GM18873 (cell line): ENCODE results near the gene CDC5L.

Experiments used
- ATAC-seq: cut with Tn5 transposase; IDR thresholded peaks from one replicate; pipeline ENCODE4 v1.9.1; 2021; ENCODE audit warnings: mild to moderate bottlenecking, moderate library complexity, moderate number of reproducible peaks; ENCODE audit not compliant: unreplicated experiment, low FRiP score

The CDC5L gene

DNA sequence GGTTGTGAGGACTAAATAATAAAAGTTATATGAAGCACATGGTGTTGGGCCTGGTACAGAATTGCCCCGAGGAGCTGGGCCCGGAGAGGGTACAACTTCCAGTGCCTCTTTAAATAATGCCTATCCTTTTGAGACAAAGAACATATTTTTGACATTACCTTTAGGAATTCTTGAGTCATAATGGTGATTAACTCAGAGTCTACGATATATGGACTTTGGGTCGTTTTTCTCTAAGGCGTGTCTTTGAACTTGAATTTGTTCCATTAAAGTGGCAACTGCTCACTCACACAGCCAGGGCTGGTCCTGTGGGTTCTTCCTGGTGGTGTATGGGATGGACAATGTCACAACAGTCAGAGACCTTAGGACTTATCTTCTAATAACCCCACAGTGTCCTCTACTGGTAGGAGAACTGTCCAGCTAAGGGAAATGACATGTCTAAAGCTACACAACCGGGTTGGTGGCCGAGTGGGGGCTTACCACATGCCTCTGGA, 106.5 kb downstream of the CDC5L start:
- ATAC-seq = no peak

DNA sequence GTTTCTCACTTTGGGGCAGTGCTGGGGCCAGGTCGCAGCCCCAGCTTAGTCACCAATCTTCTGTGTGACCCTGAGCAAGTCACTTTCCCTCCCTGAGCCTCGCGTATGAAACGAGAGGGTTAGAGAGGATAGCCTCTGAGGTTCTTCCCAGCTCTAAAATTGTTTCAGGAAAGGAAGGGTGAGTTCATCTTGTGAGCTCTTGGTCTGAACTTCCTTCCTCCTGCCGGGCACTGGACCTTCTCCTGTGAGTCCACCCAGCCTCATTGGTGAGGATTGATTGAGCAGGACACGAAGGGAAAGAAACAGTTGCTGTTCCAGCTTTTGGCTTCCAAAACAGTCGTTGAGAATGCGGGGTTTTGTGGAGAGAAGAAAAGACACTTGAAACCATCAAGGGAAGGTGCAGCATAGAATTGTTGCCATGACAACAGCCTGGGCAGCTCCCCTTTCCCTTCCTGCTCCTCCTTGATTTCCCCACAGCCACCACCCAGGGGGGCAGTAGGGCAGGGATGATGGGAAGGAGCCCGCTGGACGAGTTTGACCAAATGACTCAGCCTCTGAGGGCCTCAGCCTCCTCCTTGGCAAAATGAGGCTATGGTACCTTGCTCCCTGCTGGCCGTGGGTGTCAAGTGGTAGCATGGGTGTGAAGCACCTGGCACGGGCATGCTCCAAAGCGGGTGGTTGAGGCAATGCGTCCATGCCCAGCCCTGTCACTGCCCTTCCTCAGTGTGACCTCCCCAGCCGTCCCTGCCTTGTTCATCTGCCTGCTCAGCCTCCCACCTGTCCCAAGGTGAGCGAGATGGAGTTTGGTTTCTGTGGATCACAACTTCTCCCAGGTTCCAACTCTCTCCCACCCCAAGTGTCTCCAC, 107.8 kb downstream of the CDC5L start:
- no peak for ATAC-seq

GRCh38 chr6:44496665-44497369, 109.3 kb downstream of the CDC5L start:
- no peak for ATAC-seq

DNA sequence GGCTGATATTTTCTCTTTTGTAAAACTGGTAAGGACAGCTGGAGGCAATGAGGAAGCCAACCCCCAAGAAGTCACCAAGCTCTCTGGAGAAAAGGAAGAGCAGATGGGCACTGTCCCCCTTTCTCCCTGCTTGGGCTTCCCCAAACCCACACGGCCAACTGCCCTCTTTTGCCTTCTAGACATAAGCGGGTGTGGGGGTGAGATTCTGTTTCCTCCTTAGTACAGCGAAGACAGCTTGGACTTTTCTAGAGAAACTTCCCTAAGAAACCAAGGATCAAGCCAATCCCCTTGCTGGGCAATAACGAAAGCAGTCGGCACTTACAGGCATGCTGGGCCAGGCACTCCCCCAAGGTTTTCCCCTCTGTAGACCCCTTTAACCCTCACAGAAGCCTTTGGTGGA, 110.3 kb downstream of the CDC5L start:
- ATAC-seq = no peak

- no peak for ATAC-seq
Observed at GRCh38 chr6:44498436-44498835, 110.9 kb downstream of the CDC5L start.

- ATAC-seq = no peak
Observed at GRCh38 chr6:44499609-44500008, 112.1 kb downstream of the CDC5L start.
